GM12878 (cell line): ENCODE measurements around the gene C5orf15. TPM values are rescaled to one million over a fixed set of nuclear protein-coding genes. Genes with fewer than 3 reads are reported as not detected.
A peak's percentile ranks its signal among the peaks of the same experiment; 100 is the strongest.

Experiments used
- ATAC-seq: fragments of 200-7000 bp; cut with Tn5 transposase; 3 replicates; pipeline ENCODE4 v1.9.1; 2020; ENCODE audit warnings: mild to moderate bottlenecking, moderate library complexity
- BruUV-seq: library from RNA; stranded (reverse); fragments of 400-500 nt; replicated peaks from 2 replicates; lab custom pipeline; 2021; lab: Mats Ljungman, UMichigan
- CTCF ChIA-PET: fragments of 300-600 bp; sonication (Branson Sonifier 250); formaldehyde crosslinking; extraction: SDS; loops from one replicate; lab custom pipeline; 2021; ENCODE audit warnings: inconsistent platforms; lab: Yijun Ruan, JAX
- POLR2A ChIA-PET: fragments of 350-600 bp; formaldehyde crosslinking; extraction: SDS; loops from one replicate; lab custom pipeline; 2021; ENCODE audit warnings: inconsistent platforms; lab: Charles Lee
- RAD21 ChIA-PET: fragments of 300-600 bp; sonication (Branson Sonifier 250); formaldehyde crosslinking; loops from one replicate; lab custom pipeline; 2023; ENCODE audit warnings: antibody characterized with exemption; ENCODE audit not compliant: unreplicated experiment; lab: Charles Lee
- SMC1A ChIA-PET: fragments of 300-600 bp; sonication (Branson Sonifier 250); formaldehyde crosslinking; loops from one replicate; lab custom pipeline; 2023; ENCODE audit not compliant: unreplicated experiment, uncharacterized antibody; lab: Charles Lee
- DNase-seq: peaks from one replicate; pipeline ENCODE4 v3.0.0-alpha.2; 2011; ENCODE audit warnings: low read depth, low spot score
- FAIRE-seq: peaks from 3 replicates; lab custom pipeline; 2011; peaks lifted over from hg19 to GRCh38; lab: Jason Lieb, UNC
- H2AFZ ChIP-seq: 2 replicates; pipeline ENCODE4 v1.6.0; 2011; ENCODE audit warnings: low read depth, low read length, control low read depth; ENCODE audit not compliant: control insufficient read depth
- H3K27ac ChIP-seq: 2 replicates; pipeline ENCODE4 v1.5.1; 2011; ENCODE audit warnings: control low read depth; ENCODE audit not compliant: control insufficient read depth, insufficient read depth
- H3K27me3 ChIP-seq, 2 experiments: replicated peaks in 1 of 2; 2 replicates each; pipeline versions ENCODE4 v1.6.0 to v1.6.1; 2011; ENCODE audit warnings: low read length in 1 of 2; ENCODE audit not compliant: control insufficient read depth in 2 of 2, insufficient read depth in 2 of 2
- H3K36me3 ChIP-seq, 2 experiments: 2 replicates each; pipeline ENCODE4 v1.5.1; 2011; ENCODE audit warnings: low read length in 1 of 2; ENCODE audit not compliant: control insufficient read depth in 2 of 2, insufficient read depth in 2 of 2
- H3K4me1 ChIP-seq: 2 replicates; pipeline ENCODE4 v1.6.1; 2011; ENCODE audit warnings: mild to moderate bottlenecking, low read length, moderate library complexity, mixed read lengths; ENCODE audit not compliant: control insufficient read depth, insufficient read depth
- H3K4me2 ChIP-seq: 2 replicates; pipeline ENCODE4 v1.6.0; 2011; ENCODE audit warnings: control low read depth; ENCODE audit not compliant: control insufficient read depth, insufficient read depth
- H3K4me3 ChIP-seq: fragments of 200-600 bp; sonication (generic); 2 replicates; pipeline ENCODE4 v1.5.1; 2016
- H3K79me2 ChIP-seq: 2 replicates; pipeline ENCODE4 v1.6.0; 2011; ENCODE audit warnings: low read length; ENCODE audit not compliant: control insufficient read depth, insufficient read depth
- H3K9ac ChIP-seq: 2 replicates; pipeline ENCODE4 v1.8.0; 2011; ENCODE audit warnings: low read length, control low read depth, mixed read lengths; ENCODE audit not compliant: control insufficient read depth, insufficient read depth
- H3K9me3 ChIP-seq: replicated peaks from 3 replicates; pipeline ENCODE4 v1.5.1; 2011; ENCODE audit warnings: mild to moderate bottlenecking, low read length; ENCODE audit not compliant: control insufficient read depth, insufficient read depth
- H4K20me1 ChIP-seq: 2 replicates; pipeline ENCODE4 v1.6.0; 2011; ENCODE audit not compliant: control insufficient read depth, insufficient read depth
- ETV6 ChIP-seq, 2 experiments: fragments of 450-650 bp in 1 of 2; IDR thresholded peaks in 1 of 2; conservative IDR thresholded peaks in 1 of 2; 2 replicates each; pipeline ENCODE4 v1.6.1; 2014; ENCODE audit warnings: antibody characterized with exemption in 1 of 2, borderline replicate concordance in 1 of 2, low read depth in 1 of 2, mild to moderate bottlenecking in 1 of 2, moderate library complexity in 1 of 2
- FOS ChIP-seq: IDR thresholded peaks from 3 replicates; pipeline ENCODE4 v1.6.1; 2011; ENCODE audit warnings: borderline replicate concordance; ENCODE audit not compliant: insufficient read length; ENCODE audit errors: extremely low read depth
- FOXK2 ChIP-seq: fragments of 450-650 bp; IDR thresholded peaks from 2 replicates; pipeline ENCODE4 v1.6.1; 2017; ENCODE audit warnings: mild to moderate bottlenecking, moderate library complexity
- MEF2A ChIP-seq: IDR thresholded peaks from 2 replicates; pipeline ENCODE4 v1.6.1; 2011; ENCODE audit warnings: low read depth, mild to moderate bottlenecking, low read length, moderate library complexity; ENCODE audit not compliant: insufficient read depth
- MLLT1 ChIP-seq: fragments of 450-650 bp; IDR thresholded peaks from 2 replicates; pipeline ENCODE4 v1.6.1; 2016; ENCODE audit warnings: mild to moderate bottlenecking
- NR2F1 ChIP-seq: fragments of 450-650 bp; conservative IDR thresholded peaks from 2 replicates; pipeline ENCODE4 v1.6.1; 2017; ENCODE audit warnings: mild to moderate bottlenecking
- PML ChIP-seq: IDR thresholded peaks from 2 replicates; pipeline ENCODE4 v1.6.1; 2012; ENCODE audit warnings: low read length, inconsistent platforms
- RBBP5 ChIP-seq: fragments of 200-600 bp; sonication (generic); conservative IDR thresholded peaks from 2 replicates; pipeline ENCODE4 v1.6.1; 2016
- WRNIP1 ChIP-seq: IDR thresholded peaks from 2 replicates; pipeline ENCODE4 v1.6.1; 2011; ENCODE audit warnings: low read depth, low read length, improper control_type of control experiment, borderline replicate concordance
- WGBS: methylation state at CpG from one replicate; pipeline ENCODE4 v1.1.6; 2016; ENCODE audit warnings: low lambda C conversion rate; ENCODE audit not compliant: insufficient replicate concordance, insufficient coverage; ENCODE audit errors: missing lambda C conversion rate; 5-methylcytosine and 5-hydroxymethylcytosine counted together
- in situ Hi-C: fragments of 300-500 bp; cut with MboI; formaldehyde crosslinking; loops from 9 replicates; pipeline ENCODE4 v1.14.3; 2018; ENCODE audit warnings: mixed read lengths
- intact Hi-C: fragments of 100-400 bp; cut with micrococcal nuclease; formaldehyde crosslinking; loops from one replicate; pipeline ENCODE4 v1.14.2; 2022; ENCODE audit not compliant: unreplicated experiment
- polyA plus RNA-seq, 11 experiments: library from polyadenylated mRNA; depleted of rRNA in 4 of 11; unstranded in 6 of 11; stranded (reverse) in 5 of 11; fragments of >200 nt; fragmentation: Nextera tagmentation in 4 of 11; fragmentation: Illumina TruSeq in 1 of 11; extraction: Ambion mirVana in 4 of 11; extraction: Trizol in 1 of 11; gene quantifications; 1 replicate in 1 of 11; 2 replicates in 10 of 11; pipeline versions ENCODE4 v1.2.1 to v1.2.3, GENCODE V29; 2011 to 2016; ENCODE audit warnings: inconsistent platforms in 2 of 11, missing spikeins in 2 of 11, low read depth in 1 of 11
- total RNA-seq, 4 experiments: library from RNA; depleted of rRNA in 3 of 4; stranded (reverse); fragments of >200 nt in 3 of 4; fragmentation: Illumina TruSeq in 1 of 4; extraction: Trizol in 1 of 4; gene quantifications; 2 replicates each; pipeline versions ENCODE4 v1.2.1 to v1.2.3, GENCODE V29; 2013 to 2021
- TF ChIP-seq, protein P1 (sequence below): fragments of 450-650 bp; formaldehyde crosslinking; IDR thresholded peaks from 2 replicates; pipeline ENCODE4 v1.5.0; 2022; ENCODE audit warnings: mild to moderate bottlenecking, missing genetic modification characterization
- TF ChIP-seq, protein P2 (sequence below): fragments of 150-350 bp; IDR thresholded peaks from 2 replicates; pipeline ENCODE4 v1.6.1; 2014; ENCODE audit warnings: mild to moderate bottlenecking, low read depth, low read length
- TF ChIP-seq, protein P3 (sequence below): fragments of 450-650 bp; IDR thresholded peaks from 2 replicates; pipeline ENCODE4 v1.6.1; 2018; ENCODE audit warnings: mild to moderate bottlenecking, low read depth, moderate library complexity; ENCODE audit not compliant: partially characterized antibody

The C5orf15 gene
- total and polyA plus RNA-seq, 10 of the 15 experiments (the other 5 are each of a cell fraction or from before 2014, with no cell fraction given): 21.7 to 69.6 (median 46.0) TPM

- Histone ChIP-seq H3K36me3 (peaks cover 7 to 14% of the 10 kb centered on the region in 2 experiments; a peak in 3 of 4 replicates), H4K20me1 (peaks cover 41% of the 10 kb centered on the region), H3K4me1 (peaks cover 26% of the 10 kb centered on the region), H3K9ac (peak overlapping the region; percentile 24; the same call in 1 of the 2 replicates), H2AFZ (no peak overlapping the region), H3K4me2 (peak overlapping the region; percentile 86), H3K4me3 (peak overlapping the region; percentile 88), H3K9me3 (no peaks in the 10 kb centered on the region), H3K79me2 (peaks cover 97% of the 10 kb centered on the region), H3K27me3 (no peaks in the 10 kb centered on the region), H3K27ac (no peak overlapping the region)
- ATAC-seq: no peak
- no peak for FAIRE-seq
- 65% methylated on average over 10 of the region's 10 CpGs for WGBS
- no TSS peak for BruUV-seq
- in situ Hi-C loops (no loop called here), intact Hi-C loops (no loop called here)
- SMC1A ChIA-PET: interaction anchor here (1.1 to 2.1 kb wide), 3 partner anchors 15 to 132 kb away, joined by 3 to 5 read pairs (median 4); no protein-coding TSS in a partner anchor
- no peak for DNase-seq
- CTCF ChIA-PET: interaction anchor here (0.8 to 9.8 kb wide), 4 partner anchors 8 to 39 kb away, joined by 3 to 179 read pairs (median 6); no protein-coding TSS in a partner anchor
- RAD21 ChIA-PET: interaction anchor here (1.0 kb wide), 1 partner anchor 31 kb away, joined by 3 read pairs; no protein-coding TSS in a partner anchor
- POLR2A ChIA-PET: interaction anchor here (1.2 kb wide), 1 partner anchor 23 kb away, joined by 4 read pairs; no protein-coding TSS in a partner anchor
- TF ChIP-seq WRNIP1: no peak
- no peak for TF ChIP-seq RBBP5
- no peak for TF ChIP-seq NR2F1
- TF ChIP-seq FOS: no peak
- TF ChIP-seq FOXK2: no peak
- no peak for TF ChIP-seq PML
- no peak for TF ChIP-seq MEF2A
- TF ChIP-seq, protein P1, sequence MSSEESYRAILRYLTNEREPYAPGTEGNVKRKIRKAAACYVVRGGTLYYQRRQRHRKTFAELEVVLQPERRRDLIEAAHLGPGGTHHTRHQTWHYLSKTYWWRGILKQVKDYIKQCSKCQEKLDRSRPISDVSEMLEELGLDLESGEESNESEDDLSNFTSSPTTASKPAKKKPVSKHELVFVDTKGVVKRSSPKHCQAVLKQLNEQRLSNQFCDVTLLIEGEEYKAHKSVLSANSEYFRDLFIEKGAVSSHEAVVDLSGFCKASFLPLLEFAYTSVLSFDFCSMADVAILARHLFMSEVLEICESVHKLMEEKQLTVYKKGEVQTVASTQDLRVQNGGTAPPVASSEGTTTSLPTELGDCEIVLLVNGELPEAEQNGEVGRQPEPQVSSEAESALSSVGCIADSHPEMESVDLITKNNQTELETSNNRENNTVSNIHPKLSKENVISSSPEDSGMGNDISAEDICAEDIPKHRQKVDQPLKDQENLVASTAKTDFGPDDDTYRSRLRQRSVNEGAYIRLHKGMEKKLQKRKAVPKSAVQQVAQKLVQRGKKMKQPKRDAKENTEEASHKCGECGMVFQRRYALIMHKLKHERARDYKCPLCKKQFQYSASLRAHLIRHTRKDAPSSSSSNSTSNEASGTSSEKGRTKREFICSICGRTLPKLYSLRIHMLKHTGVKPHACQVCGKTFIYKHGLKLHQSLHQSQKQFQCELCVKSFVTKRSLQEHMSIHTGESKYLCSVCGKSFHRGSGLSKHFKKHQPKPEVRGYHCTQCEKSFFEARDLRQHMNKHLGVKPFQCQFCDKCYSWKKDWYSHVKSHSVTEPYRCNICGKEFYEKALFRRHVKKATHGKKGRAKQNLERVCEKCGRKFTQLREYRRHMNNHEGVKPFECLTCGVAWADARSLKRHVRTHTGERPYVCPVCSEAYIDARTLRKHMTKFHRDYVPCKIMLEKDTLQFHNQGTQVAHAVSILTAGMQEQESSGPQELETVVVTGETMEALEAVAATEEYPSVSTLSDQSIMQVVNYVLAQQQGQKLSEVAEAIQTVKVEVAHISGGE: no peak
- TF ChIP-seq MLLT1: no peak
- TF ChIP-seq, protein P2, sequence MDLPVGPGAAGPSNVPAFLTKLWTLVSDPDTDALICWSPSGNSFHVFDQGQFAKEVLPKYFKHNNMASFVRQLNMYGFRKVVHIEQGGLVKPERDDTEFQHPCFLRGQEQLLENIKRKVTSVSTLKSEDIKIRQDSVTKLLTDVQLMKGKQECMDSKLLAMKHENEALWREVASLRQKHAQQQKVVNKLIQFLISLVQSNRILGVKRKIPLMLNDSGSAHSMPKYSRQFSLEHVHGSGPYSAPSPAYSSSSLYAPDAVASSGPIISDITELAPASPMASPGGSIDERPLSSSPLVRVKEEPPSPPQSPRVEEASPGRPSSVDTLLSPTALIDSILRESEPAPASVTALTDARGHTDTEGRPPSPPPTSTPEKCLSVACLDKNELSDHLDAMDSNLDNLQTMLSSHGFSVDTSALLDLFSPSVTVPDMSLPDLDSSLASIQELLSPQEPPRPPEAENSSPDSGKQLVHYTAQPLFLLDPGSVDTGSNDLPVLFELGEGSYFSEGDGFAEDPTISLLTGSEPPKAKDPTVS: no peak
- no peak for TF ChIP-seq ETV6 (conservative IDR thresholded peaks at IDR 0.05 in 1 of 2, IDR thresholded peaks at IDR 0.05 in 1 of 2; ENCODE audit: borderline replicate concordance in 1 of 2, low read depth in 1 of 2)
- TF ChIP-seq, protein P3, sequence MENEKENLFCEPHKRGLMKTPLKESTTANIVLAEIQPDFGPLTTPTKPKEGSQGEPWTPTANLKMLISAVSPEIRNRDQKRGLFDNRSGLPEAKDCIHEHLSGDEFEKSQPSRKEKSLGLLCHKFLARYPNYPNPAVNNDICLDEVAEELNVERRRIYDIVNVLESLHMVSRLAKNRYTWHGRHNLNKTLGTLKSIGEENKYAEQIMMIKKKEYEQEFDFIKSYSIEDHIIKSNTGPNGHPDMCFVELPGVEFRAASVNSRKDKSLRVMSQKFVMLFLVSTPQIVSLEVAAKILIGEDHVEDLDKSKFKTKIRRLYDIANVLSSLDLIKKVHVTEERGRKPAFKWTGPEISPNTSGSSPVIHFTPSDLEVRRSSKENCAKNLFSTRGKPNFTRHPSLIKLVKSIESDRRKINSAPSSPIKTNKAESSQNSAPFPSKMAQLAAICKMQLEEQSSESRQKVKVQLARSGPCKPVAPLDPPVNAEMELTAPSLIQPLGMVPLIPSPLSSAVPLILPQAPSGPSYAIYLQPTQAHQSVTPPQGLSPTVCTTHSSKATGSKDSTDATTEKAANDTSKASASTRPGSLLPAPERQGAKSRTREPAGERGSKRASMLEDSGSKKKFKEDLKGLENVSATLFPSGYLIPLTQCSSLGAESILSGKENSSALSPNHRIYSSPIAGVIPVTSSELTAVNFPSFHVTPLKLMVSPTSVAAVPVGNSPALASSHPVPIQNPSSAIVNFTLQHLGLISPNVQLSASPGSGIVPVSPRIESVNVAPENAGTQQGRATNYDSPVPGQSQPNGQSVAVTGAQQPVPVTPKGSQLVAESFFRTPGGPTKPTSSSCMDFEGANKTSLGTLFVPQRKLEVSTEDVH: no peak
Observed at GRCh38 chr5:134000696-134001453, 32.5 kb upstream of the C5orf15 start.
